Activated T-helper 1 cell treated with anti-CD3 and anti-CD28 coated beads, Interleukin-2, amount 50 U/mL, for 16 hours (primary cell): ENCODE measurements around the gene TLR10.
"Not testable (repeated sequence)": the region's sequence is repeated elsewhere in the genome, so short reads cannot be mapped to it uniquely, and the experiment has no call there.

ENCODE experiments used
- DNase-seq, 2 donors: peaks; one replicate each; pipeline ENCODE4 v3.0.0-alpha.2; 2020; ENCODE audit warnings: low read depth in 1 of 2, low spot score in 1 of 2

The TLR10 gene

GRCh38 chr4:38802561-38803355, 20.0 kb upstream of the TLR10 start:
- no peak for DNase-seq

GRCh38 chr4:38800961-38801450, 18.2 kb upstream of the TLR10 start:
- no peak for DNase-seq

DNA sequence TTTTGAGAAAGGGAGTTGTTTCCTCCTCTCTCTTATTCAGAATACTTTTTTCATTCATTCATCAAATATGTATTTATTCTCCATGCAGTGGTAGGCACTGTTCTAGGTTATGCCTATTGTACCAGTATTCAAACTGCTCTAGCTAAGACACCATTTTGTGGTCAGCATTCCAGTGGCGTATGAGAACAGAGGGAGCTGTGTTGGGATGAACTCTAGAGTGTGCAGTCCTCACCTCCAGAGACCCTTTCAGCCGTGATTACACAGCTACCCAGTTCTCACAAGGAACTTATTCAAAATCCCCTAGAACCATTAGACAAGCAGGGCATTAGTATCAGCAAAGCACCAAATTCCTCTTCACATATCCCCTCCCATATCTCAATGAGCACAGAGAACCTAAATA, 17.6 kb upstream of the TLR10 start:
- DNase-seq, result no peak

GRCh38 chr4:38795087-38795486, 12.3 kb upstream of the TLR10 start:
- no peak for DNase-seq

DNA sequence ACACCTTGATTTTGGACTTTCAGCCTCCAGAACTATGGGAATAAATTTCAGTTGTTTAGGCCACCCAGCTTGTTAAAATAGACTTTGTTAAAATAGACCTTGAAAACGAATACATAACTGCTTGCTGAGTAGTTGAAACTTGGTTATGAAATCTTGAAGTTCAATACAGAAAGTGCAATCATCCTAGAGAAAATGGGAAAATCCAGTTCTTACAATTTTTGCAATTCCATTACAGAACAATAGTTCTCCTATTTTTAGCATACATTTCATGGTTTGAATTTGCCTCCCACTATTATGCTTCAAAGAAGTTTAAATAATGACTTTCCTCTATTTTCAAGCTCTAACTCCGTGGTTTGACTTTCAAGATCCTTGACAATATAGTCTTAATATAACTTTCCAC, 11.3 kb upstream of the TLR10 start:
- DNase-seq, result no peak

DNA sequence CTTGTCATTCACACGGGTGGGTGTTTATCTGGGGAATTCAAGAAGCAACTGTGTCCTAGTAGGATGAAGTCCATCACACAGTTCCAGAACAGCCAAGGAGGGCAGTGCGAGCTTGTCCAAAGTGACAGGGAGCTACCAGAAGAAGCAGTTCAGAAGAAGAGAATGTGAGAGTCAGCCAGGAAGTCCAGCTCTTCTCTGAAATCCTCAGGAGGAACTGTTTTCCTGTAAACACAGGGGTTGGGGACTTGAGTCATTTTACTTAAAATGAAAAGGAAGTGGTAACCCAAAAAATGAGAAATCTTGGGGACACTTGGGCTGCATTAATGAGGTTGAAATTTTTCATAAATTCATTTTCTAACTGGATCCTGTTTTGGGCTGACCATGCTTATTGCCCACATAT, 8.2 kb upstream of the TLR10 start:
- DNase-seq, result no peak

DNA sequence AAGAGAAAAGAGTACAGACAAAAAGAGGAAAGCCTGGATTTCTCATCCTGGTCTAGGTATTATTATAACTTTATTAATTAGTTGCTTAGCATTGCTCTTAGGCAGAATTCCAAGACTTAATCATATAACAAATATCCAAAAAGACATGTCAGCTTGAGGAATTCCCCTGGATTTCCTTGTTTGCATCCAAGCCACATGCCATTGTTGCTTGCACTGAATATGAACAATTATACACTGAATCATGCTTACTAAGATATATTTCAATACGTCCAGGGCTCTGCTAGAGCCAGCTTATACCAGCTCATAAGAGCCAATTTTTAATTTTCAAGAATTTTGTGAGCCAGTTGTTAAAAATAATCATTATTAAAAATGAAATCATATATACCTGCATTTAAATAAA, 5.5 kb upstream of the TLR10 start:
- no peak for DNase-seq

DNA sequence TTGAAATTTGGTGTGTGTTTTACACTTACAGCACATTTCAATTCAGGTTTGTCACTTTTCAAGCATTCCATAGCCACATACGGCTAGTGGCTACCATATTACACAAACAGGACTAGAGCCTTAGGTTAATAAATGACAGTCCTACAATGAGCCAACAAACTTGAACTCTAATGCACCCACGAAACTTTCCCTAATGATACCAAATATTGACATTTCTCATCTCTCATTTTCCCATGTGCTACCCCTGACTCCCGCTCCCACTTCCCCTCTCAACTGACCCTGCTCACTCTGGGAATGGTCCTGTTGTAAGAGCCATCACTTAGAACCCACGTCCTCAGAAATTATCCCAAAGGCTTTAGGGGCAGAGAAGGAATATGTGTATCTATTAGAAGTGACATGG, 4.9 kb upstream of the TLR10 start:
- no peak for DNase-seq

GRCh38 chr4:38785901-38786402, 3.2 kb upstream of the TLR10 start:
- no peak for DNase-seq

- no peak for DNase-seq
Observed at GRCh38 chr4:38785041-38785790, 2.4 kb upstream of the TLR10 start.

DNA sequence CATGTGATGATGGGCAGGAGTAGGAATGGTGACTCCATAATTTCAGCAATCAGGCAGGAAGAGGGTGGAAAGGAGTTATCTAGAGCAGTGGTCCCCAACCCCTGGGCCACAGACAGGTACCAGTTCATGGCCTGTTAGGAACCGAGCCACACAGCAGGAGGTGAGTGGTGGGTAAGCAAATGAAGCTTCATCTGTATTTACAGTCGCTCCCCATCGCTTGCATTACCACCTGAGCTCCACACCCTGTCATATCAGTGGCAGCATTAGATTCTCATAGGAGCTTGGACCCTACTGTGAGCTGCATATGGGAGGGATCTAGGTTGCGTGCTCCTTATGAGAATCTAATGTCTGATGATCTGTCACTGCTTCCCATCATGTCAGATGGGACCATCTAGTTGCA, 1.4 kb upstream of the TLR10 start:
- DNase-seq, result no peak

GRCh38 chr4:38783109-38783460, 295 bp upstream of the TLR10 start:
- no peak for DNase-seq

GRCh38 chr4:38781854-38782261, 932 bp downstream of the TLR10 start:
- no peak for DNase-seq

GRCh38 chr4:38780833-38781484, 1.8 kb downstream of the TLR10 start:
- no peak for DNase-seq

DNA sequence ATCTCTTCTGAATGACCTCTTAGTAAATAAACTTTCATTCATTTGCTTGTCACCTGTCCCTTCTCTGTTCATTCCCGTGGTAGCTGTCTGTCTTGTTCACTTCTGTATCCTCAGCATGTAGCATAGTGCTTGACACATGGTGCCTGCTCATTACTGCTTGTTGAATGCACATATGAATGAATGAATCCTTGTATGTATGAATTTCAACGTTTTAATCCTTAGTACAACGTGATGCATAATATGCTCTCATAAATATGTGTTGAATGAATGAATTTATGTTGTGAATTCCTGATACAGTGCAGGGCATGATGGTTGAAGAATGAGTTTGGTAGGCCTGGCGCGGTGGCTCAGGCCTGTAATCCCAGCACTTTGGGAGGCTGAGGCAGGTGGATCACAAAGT, 3.0 kb downstream of the TLR10 start:
- no peak for DNase-seq

- DNase-seq, result not testable (repeated sequence)
Observed at GRCh38 chr4:38777925-38778324, 4.9 kb downstream of the TLR10 start.

DNA sequence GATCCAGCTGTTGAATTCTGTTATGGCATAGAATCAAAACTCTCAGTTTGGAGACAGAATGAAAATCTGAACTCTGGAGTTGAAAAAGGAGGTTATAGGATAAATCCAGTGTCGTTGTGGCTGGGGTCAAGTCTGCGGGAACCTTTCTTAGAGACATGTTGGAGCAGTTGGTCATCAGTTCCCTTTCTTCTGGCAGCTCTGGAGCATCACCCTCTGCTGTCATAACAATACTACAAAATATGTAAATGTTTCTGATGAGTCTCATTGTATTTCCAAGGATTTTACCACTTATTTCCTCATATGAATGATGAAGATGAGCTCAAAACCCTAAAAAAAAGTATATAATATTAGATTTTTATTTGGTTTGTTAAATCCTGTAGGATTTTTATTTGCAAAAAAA, 7.5 kb downstream of the TLR10 start:
- no peak for DNase-seq

DNA sequence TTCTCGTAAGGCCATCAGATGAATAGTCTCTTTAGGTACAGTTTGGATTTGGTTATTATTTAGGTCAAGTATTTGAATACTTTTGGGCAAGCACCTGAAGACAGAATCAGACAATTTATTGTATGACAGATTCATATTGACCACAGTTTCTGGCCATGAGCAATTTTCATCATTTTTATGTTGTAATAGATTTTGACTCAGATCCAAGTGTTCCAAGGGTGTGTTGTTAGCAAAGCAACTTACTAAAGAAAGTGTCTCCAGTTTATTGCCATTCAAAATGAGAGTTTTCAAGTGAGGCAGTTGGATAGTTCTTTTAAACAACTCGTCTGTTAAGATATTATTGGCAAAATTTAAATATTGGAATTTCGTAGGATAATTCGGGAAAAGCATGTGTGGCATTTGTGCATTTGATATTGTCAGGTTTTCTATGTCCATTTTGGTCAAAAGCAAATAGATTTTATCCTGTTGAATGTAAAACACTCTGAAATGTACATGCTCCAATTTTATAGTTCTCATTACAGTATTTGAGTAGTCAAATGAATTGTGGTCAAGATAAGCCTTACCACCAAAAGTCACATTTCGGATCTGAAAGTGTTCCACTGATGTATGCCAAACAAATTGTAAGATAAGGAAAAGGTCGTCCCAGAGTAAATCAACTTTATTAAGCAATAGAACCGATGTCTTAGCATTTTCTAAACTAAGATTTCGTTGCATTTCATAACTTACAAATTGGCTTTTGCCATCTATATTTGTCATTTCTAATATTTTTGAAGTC, 8.4 kb downstream of the TLR10 start:
- DNase-seq, result no peak

- DNase-seq, result not testable (repeated sequence)
Observed at GRCh38 chr4:38770281-38770680, 12.5 kb downstream of the TLR10 start.

GRCh38 chr4:38769857-38770256, 12.9 kb downstream of the TLR10 start:
- DNase-seq, result no peak

DNA sequence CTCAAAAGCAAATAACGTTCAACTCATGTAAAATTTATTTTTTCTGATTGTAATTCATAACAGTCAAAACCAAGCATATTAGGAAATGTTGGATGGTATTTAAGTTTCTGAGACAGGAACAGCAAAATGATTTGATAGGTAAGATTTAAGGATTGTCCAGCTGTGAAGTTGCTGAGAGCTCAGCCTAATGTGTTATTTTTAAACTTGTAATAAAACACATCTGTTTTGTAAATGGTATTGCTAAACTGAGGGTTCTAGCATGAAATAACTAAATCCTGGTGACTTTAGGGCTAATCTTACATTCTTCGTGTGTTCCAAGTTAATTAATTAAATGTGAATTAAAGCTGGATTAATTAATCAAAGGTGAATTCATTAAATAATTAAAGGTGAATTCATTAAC, 13.3 kb downstream of the TLR10 start:
- DNase-seq, result no peak
